Urinary bladder (tissue), 4 donors: Measurements from ENCODE around the gene AFF3. TPM values are rescaled to one million over a fixed set of nuclear protein-coding genes. Genes with fewer than 3 reads are reported as not detected.
"Not testable (repeated sequence)": the region's sequence is repeated elsewhere in the genome, so short reads cannot be mapped to it uniquely, and the experiment has no call there.

Experiments used
- DNase-seq: peaks from one replicate; pipeline ENCODE4 v3.0.0-alpha.2; 2015; ENCODE audit errors: extremely low spot score
- H3K27ac ChIP-seq: one replicate; pipeline ENCODE4 v1.5.1; 2013; ENCODE audit warnings: low read depth, mild to moderate bottlenecking, moderate library complexity
- H3K36me3 ChIP-seq: one replicate; pipeline ENCODE4 v1.6.1; 2013; ENCODE audit warnings: mild to moderate bottlenecking, moderate library complexity; ENCODE audit not compliant: insufficient read depth
- H3K4me1 ChIP-seq: one replicate; pipeline ENCODE4 v1.6.1; 2013; ENCODE audit warnings: mild to moderate bottlenecking, moderate library complexity; ENCODE audit not compliant: insufficient read depth
- H3K4me3 ChIP-seq: one replicate; pipeline ENCODE4 v1.5.1; 2013; ENCODE audit warnings: low read depth, low read length
- WGBS: extraction: QIAGEN DNeasy Blood & Tissue Kit; methylation state at CpG from one replicate; pipeline ENCODE4 v1.1.7; 2013; 5-methylcytosine and 5-hydroxymethylcytosine counted together
- polyA plus RNA-seq: library from polyadenylated mRNA; stranded (reverse); fragments of 200-250 nt; gene quantifications from one replicate; pipeline ENCODE4 v1.2.3, GENCODE V29; 2013
- total RNA-seq: library from RNA; depleted of rRNA; stranded (reverse); fragments of >200 nt; gene quantifications from one replicate; pipeline ENCODE4 v1.2.3, GENCODE V29; 2014
- donor health status: healthy with polysubstance abuse.
- donor health status: healthy.

Gene AFF3
- total and polyA plus RNA-seq, 2 donors: 15.1 to 43.5 TPM

DNA sequence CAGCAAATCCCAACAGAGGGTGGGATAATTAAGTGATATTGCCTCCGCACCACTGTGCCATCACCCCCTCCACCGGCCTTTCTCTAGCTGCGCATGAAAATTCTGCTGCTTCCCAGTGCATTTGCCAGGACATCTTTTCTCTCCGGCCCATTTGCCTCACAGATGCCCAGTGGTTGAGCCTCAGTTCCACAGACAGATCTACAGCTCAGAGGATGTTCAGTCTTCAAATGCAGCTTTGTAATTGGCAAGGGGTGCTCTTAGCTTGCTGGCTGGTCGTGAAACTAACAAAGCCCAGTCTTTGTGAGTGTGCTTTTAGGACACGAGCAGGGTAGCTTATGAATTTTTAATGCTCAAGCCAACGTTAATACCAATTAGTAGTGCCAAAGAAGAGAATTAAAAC lies 399.2 kb downstream of the AFF3 start:
- H3K4me3 ChIP-seq: no peak overlapping the region
- no peaks in the 10 kb centered on the region for H3K4me1 ChIP-seq
- H3K36me3 ChIP-seq: no peaks in the 10 kb centered on the region
- DNase-seq: no peak
- H3K27ac ChIP-seq: no peak overlapping the region
- WGBS: 91% methylated on average over 7 of the region's 7 CpGs

DNA sequence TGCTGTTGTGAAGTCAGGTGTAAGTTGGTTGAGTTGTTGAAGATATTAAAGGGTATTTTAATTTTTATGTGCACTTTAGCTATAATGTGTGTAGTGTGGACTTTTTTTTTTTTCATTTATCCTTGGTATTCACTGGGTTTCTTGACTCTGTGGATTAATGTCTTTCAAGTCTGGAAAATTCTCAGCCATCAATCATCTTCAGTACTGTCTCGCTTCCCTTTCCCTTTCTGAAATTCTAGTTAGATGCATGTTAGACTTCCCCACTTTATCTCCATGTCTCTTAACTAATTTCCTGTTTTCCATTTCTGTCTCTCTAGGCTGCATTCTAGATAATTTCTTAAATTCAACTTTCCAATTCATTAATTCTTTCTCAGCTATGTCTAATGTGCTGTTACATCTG lies 404.9 kb downstream of the AFF3 start:
- 91% methylated on average over 1 of the region's 1 CpG for WGBS
- Histone ChIP-seq H3K36me3 (no peaks in the 10 kb centered on the region), H3K27ac (no peak overlapping the region), H3K4me1 (no peaks in the 10 kb centered on the region), H3K4me3 (no peak overlapping the region)
- DNase-seq: no peak

- H3K27ac ChIP-seq: no peak overlapping the region
- no peaks in the 10 kb centered on the region for H3K4me1 ChIP-seq
- no peaks in the 10 kb centered on the region for H3K36me3 ChIP-seq
- DNase-seq: no peak
- 85% methylated on average over 1 of the region's 1 CpG for WGBS
- H3K4me3 ChIP-seq: no peak overlapping the region
These were observed 406.6 kb downstream of the AFF3 start for GRCh38 chr2:99735753-99736152.

DNA sequence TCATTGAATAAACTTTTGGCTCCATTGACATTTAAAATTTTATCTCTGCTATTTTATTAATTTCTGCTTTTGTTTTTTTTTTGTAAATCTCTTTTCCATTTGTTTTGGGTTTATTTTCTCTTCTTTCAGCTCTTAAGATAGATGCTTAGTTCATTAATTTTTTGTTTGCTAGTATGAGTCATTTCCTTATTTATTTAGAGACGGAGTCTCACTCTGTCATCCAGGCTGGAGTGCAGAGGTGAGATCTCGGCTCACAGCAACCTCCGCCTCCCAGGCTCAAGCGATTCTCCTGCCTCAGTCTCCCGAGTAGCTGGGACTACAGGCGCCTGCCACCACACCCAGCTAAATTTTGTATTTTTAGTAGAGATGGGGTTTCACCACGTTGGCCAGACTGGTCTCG lies 407.1 kb downstream of the AFF3 start:
- H3K4me3 ChIP-seq, DNase-seq, H3K4me1 ChIP-seq, H3K27ac ChIP-seq, H3K36me3 ChIP-seq: not testable (repeated sequence)
- 66% methylated on average over 8 of the region's 8 CpGs for WGBS

DNA sequence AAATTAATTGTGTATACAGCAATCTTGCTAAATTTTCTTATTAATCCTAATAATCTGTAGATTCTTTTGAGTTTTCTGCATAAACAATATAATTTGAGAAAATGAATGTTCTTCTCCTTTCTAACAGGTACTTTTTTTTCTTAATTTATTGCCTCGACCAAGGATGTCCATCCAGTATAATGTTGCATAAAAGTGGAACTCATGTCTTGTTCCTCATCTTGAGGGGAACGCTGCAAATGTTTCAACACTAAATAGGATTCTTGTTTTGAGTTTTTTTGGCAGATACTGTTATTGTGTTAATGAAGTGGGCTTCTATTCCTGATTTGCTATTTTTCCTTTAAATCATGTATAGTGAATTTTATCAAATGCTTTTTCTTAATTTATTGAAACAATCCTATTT lies 408.2 kb downstream of the AFF3 start:
- no peaks in the 10 kb centered on the region for H3K36me3 ChIP-seq

DNA sequence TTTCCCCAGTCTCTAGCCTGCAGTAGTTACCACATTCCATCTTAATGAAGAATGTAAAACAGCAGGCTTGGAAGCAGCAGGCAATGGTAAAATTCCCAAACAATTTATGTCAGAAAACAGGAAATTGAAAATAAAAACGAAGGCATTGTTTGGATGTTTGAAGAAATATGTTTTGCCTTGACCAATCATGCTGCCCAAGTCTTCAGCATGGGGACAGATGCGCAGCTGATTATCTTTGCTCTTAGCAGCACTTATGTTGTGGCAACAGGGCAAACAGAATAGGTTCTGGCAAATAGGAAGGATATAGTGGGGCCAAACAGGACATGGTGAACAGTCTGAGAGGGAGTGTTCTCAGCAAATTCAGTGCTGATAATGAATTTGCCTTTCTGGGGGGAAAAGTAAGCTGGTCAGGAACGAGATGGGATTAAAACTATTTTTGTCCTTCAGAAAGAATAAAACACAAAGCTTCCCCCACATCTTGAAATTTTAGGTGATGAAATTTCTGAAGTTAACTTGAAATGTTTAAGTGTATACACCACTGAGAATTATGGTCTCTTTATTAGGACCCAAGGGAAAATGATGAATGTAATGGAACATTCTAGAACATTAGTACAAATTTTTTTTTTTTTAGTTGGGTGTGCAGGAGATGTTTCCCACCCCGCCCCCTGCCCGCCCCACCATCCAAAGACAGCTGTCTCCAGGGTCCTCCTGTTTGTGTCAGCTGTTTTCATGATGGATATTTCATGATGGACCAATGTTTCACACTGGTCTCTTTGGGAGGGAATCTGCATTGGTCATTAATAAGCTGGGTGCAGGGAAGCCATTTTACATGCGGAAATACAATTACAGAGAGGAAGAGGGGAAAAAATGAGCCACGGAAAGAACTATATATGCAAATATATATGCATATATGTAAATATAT lies 413.0 kb downstream of the AFF3 start:
- 65% methylated on average over 7 of the region's 7 CpGs for WGBS
- no peaks in the 10 kb centered on the region for H3K36me3 ChIP-seq
- H3K4me3 ChIP-seq: no peak overlapping the region
- no peak overlapping the region for H3K27ac ChIP-seq
- H3K4me1 ChIP-seq: peaks cover 1% of the 10 kb centered on the region
- peak; percentile 8 for DNase-seq

More for the DNA sequence above, 408.2 kb downstream of the AFF3 start:
- H3K4me1 ChIP-seq: no peaks in the 10 kb centered on the region
- H3K4me3 ChIP-seq: no peak overlapping the region
- no peak overlapping the region for H3K27ac ChIP-seq
- 84% methylated on average over 2 of the region's 2 CpGs for WGBS
- DNase-seq: no peak

DNA sequence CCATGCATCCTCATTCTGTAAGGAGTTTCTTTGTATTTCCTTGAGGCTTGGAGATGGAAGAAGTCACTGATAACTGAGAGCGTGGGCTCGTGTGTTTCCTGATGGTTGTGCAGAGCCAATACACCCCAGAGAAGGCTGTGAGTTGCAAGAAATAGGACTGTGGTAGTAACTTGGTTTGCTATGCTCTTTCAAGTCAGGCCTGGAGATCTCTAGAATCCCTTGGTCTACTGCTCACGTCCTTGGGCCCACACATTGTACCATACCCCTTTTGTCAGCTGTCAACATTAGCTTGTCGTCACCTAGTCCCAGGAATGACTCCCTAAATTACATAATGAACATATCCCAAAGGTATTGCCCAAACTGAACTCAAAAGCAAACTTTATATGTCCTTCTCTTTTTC lies 414.2 kb downstream of the AFF3 start:
- Histone ChIP-seq H3K4me3 (no peak overlapping the region), H3K36me3 (no peaks in the 10 kb centered on the region), H3K27ac (no peak overlapping the region), H3K4me1 (peaks cover 1% of the 10 kb centered on the region)
- 67% methylated on average over 4 of the region's 4 CpGs for WGBS
- DNase-seq: no peak

- Histone ChIP-seq H3K4me3 (no peak overlapping the region), H3K36me3 (no peaks in the 10 kb centered on the region), H3K27ac (no peak overlapping the region), H3K4me1 (peaks cover 1% of the 10 kb centered on the region)
- 24% methylated on average over 1 of the region's 1 CpG for WGBS
- DNase-seq: peak; percentile 7
These were observed 415.2 kb downstream of the AFF3 start for GRCh38 chr2:99727199-99727598.

- Histone ChIP-seq H3K4me3 (no peak overlapping the region), H3K27ac (no peak overlapping the region), H3K4me1 (peaks cover 1% of the 10 kb centered on the region), H3K36me3 (no peaks in the 10 kb centered on the region)
- WGBS: 31% methylated on average over 2 of the region's 2 CpGs
- no peak for DNase-seq
These were observed 415.7 kb downstream of the AFF3 start for GRCh38 chr2:99726691-99727090.

- DNase-seq: no peak
- Histone ChIP-seq H3K27ac (no peak overlapping the region), H3K4me3 (no peak overlapping the region), H3K36me3 (no peaks in the 10 kb centered on the region), H3K4me1 (peaks cover 1% of the 10 kb centered on the region)
These were observed 416.6 kb downstream of the AFF3 start for GRCh38 chr2:99725820-99726219.

DNA sequence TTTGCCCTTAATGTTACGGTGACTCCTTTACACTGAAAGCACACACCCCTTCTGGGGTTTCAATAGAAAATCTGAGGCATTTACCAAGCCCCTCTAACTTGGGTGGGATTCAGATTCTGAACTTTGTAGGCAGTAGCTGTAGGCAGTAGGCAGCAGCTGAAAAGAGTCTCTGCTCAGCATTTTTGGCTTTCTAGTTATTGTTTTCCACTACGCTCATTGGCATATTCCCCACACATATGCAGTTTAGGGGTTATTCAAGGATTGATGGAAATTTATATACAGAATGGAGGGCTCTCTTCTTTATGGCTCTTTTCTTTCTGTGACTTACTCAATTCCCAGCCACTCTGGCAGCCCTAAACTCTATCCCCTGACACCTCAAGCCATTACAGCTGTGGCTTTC lies 419.9 kb downstream of the AFF3 start:
- Histone ChIP-seq H3K36me3 (no peaks in the 10 kb centered on the region), H3K27ac (no peak overlapping the region), H3K4me3 (no peak overlapping the region), H3K4me1 (no peaks in the 10 kb centered on the region)
- DNase-seq: no peak
- WGBS: 98% methylated on average over 2 of the region's 2 CpGs

- Histone ChIP-seq H3K4me1 (no peaks in the 10 kb centered on the region), H3K4me3 (no peak overlapping the region), H3K27ac (no peak overlapping the region), H3K36me3 (no peaks in the 10 kb centered on the region)
- no peak for DNase-seq
- WGBS: 100% methylated on average over 1 of the region's 1 CpG
These were observed 423.3 kb downstream of the AFF3 start for GRCh38 chr2:99719102-99719501.

GRCh38 chr2:99715956-99716355 lies 426.4 kb downstream of the AFF3 start:
- Histone ChIP-seq H3K4me3 (no peak overlapping the region), H3K36me3 (no peaks in the 10 kb centered on the region), H3K4me1 (no peaks in the 10 kb centered on the region), H3K27ac (no peak overlapping the region)
- WGBS: 76% methylated on average over 2 of the region's 2 CpGs
- DNase-seq: no peak

- DNase-seq: no peak
- Histone ChIP-seq H3K4me3 (no peak overlapping the region), H3K4me1 (no peaks in the 10 kb centered on the region), H3K36me3 (no peaks in the 10 kb centered on the region), H3K27ac (no peak overlapping the region)
- WGBS: 85% methylated on average over 2 of the region's 2 CpGs
These were observed 428.0 kb downstream of the AFF3 start for GRCh38 chr2:99714349-99714748.
